ENCODE measurements around the gene KLK1.
"Not testable (repeated sequence)": the region's sequence is repeated elsewhere in the genome, so short reads cannot be mapped to it uniquely, and the experiment has no call there.

The KLK1 gene

GRCh38 chr19:50792272-50793250 lies 31.0 kb downstream of the KLK1 start:
- TF ChIP-seq CTCF (conservative IDR thresholded peaks at IDR 0.05; ENCODE audit: low read length): no peak
- DNase-seq (ENCODE audit: low read depth): no peak
- H3K4me3 ChIP-seq (ENCODE audit: low read length): no peak overlapping the region

- H3K4me3 ChIP-seq (ENCODE audit: low read length): no peak overlapping the region
- no peak for TF ChIP-seq CTCF (conservative IDR thresholded peaks at IDR 0.05; ENCODE audit: low read length)
- DNase-seq (ENCODE audit: low read depth): no peak
Observed at GRCh38 chr19:50791594-50792271, 31.9 kb downstream of the KLK1 start.

- no peak for TF ChIP-seq CTCF (conservative IDR thresholded peaks at IDR 0.05; ENCODE audit: low read length)
- DNase-seq (ENCODE audit: low read depth): no peak
- H3K4me3 ChIP-seq (ENCODE audit: low read length): no peak overlapping the region
Observed at GRCh38 chr19:50790922-50791467, 32.6 kb downstream of the KLK1 start.

GRCh38 chr19:50790396-50790795 lies 33.2 kb downstream of the KLK1 start, which contains the start of gene ACP4:
Gene ACP4, plus strand, starts transcription at chr19:50790415. Its CDS starts 0 bp downstream, at chr19:50790415.
- DNase-seq (ENCODE audit: low read depth): no peak
- no peak for TF ChIP-seq CTCF (conservative IDR thresholded peaks at IDR 0.05; ENCODE audit: low read length)

GRCh38 chr19:50785329-50785728 lies 38.3 kb downstream of the KLK1 start:
- no peak for TF ChIP-seq CTCF (conservative IDR thresholded peaks at IDR 0.05; ENCODE audit: low read length)
- H3K4me3 ChIP-seq (ENCODE audit: low read length): no peak overlapping the region
- no peak for DNase-seq (ENCODE audit: low read depth)

More at GRCh38 chr19:50790396-50790795, 33.2 kb downstream of the KLK1 start, which contains the start of gene ACP4:
- H3K4me3 ChIP-seq (ENCODE audit: low read length): no peak within 1 kb of the TSS

GRCh38 chr19:50784710-50785109 lies 38.9 kb downstream of the KLK1 start:
- no peak for DNase-seq (ENCODE audit: low read depth)
- no peak overlapping the region for H3K4me3 ChIP-seq (ENCODE audit: low read length)
- no peak for TF ChIP-seq CTCF (conservative IDR thresholded peaks at IDR 0.05; ENCODE audit: low read length)

- DNase-seq (ENCODE audit: low read depth); H3K4me3 ChIP-seq (ENCODE audit: low read length): not testable (repeated sequence)
Observed at GRCh38 chr19:50783848-50784152, 39.8 kb downstream of the KLK1 start.

Measured in AG10803 (cell line).